Progenitor cell of endocrine pancreas (in vitro differentiated cells): Measurements from ENCODE around the gene GOLM1. TPM values are rescaled to one million over a fixed set of nuclear protein-coding genes. Genes with fewer than 3 reads are reported as not detected.

ENCODE experiments used
- DNase-seq: peaks from one replicate; pipeline ENCODE4 v3.0.0; 2021; ENCODE audit warnings: low spot score; ENCODE audit not compliant: unreplicated experiment
- H3K27ac Mint-ChIP-seq: 2 replicates; pipeline ENCODE4 v1.8.0; 2021; ENCODE audit warnings: mild to moderate bottlenecking, moderate library complexity, mixed read lengths
- H3K27me3 Mint-ChIP-seq: 2 replicates; pipeline ENCODE4 v1.8.0; 2021; ENCODE audit warnings: mixed read lengths
- H3K36me3 Mint-ChIP-seq: 2 replicates; pipeline ENCODE4 v1.8.0; 2022; ENCODE audit warnings: mixed read lengths; ENCODE audit not compliant: insufficient read depth
- H3K4me1 Mint-ChIP-seq: 2 replicates; pipeline ENCODE4 v1.8.0; 2021; ENCODE audit warnings: low read depth, mixed read lengths
- H3K4me3 Mint-ChIP-seq: 2 replicates; pipeline ENCODE4 v1.8.0; 2021; ENCODE audit warnings: low read depth, mild to moderate bottlenecking, moderate library complexity, mixed read lengths
- H3K9me3 Mint-ChIP-seq: 2 replicates; pipeline ENCODE4 v1.8.0; 2021; ENCODE audit warnings: low read depth, mixed read lengths
- CTCF ChIP-seq: fragments of 200-600 bp; sonication (generic); IDR thresholded peaks from one replicate; pipeline ENCODE4 v1.5.0; 2021; ENCODE audit warnings: antibody characterized with exemption, mild to moderate bottlenecking; ENCODE audit not compliant: unreplicated experiment
- total RNA-seq: library from RNA; stranded (reverse); gene quantifications from 2 replicates; pipeline ENCODE4 v1.2.1, GENCODE V29; 2021

The GOLM1 gene
- total RNA-seq, 1 donor from 2014 or later: 104 TPM

GRCh38 chr9:86079865-86080469 is 19.4 kb downstream of the GOLM1 start:
- Mint-ChIP-seq H3K4me3 (no peak overlapping the region), H3K36me3 (peaks cover 24% of the 10 kb centered on the region), H3K27me3 (peaks cover 2% of the 10 kb centered on the region), H3K27ac (peak overlapping the region; percentile 22), H3K9me3 (no peaks in the 10 kb centered on the region), H3K4me1 (peaks cover 31% of the 10 kb centered on the region)
- TF ChIP-seq CTCF: no peak
- DNase-seq: no peak

- TF ChIP-seq CTCF: no peak
- Mint-ChIP-seq H3K36me3 (peaks cover 27% of the 10 kb centered on the region), H3K27ac (peak overlapping the region; percentile 22)
Observed at GRCh38 chr9:86079421-86079831, 19.9 kb downstream of the GOLM1 start.

GRCh38 chr9:86078731-86079130 is 20.6 kb downstream of the GOLM1 start:
- no peak for TF ChIP-seq CTCF
- no peaks in the 10 kb centered on the region for H3K9me3 Mint-ChIP-seq
- H3K4me3 Mint-ChIP-seq: no peak overlapping the region
- peaks cover 31% of the 10 kb centered on the region for H3K4me1 Mint-ChIP-seq
- peaks cover 26% of the 10 kb centered on the region for H3K36me3 Mint-ChIP-seq
- no peaks in the 10 kb centered on the region for H3K27me3 Mint-ChIP-seq
- DNase-seq: no peak
- no peak overlapping the region for H3K27ac Mint-ChIP-seq

More at GRCh38 chr9:86079421-86079831, 19.9 kb downstream of the GOLM1 start:
- Mint-ChIP-seq H3K4me3 (peak overlapping the region; percentile 4), H3K27me3 (peaks cover 2% of the 10 kb centered on the region), H3K4me1 (peaks cover 31% of the 10 kb centered on the region), H3K9me3 (no peaks in the 10 kb centered on the region)
- no peak for DNase-seq

GRCh38 chr9:86077276-86077675 is 22.1 kb downstream of the GOLM1 start:
- no peak overlapping the region for H3K27ac Mint-ChIP-seq
- H3K4me3 Mint-ChIP-seq: no peak overlapping the region
- H3K27me3 Mint-ChIP-seq: no peaks in the 10 kb centered on the region
- no peak for DNase-seq
- no peak for TF ChIP-seq CTCF
- peaks cover 33% of the 10 kb centered on the region for H3K4me1 Mint-ChIP-seq
- H3K36me3 Mint-ChIP-seq: peaks cover 26% of the 10 kb centered on the region
- no peaks in the 10 kb centered on the region for H3K9me3 Mint-ChIP-seq

- DNase-seq: no peak
- Mint-ChIP-seq H3K36me3 (peaks cover 28% of the 10 kb centered on the region), H3K27ac (no peak overlapping the region), H3K27me3 (no peaks in the 10 kb centered on the region), H3K4me3 (no peak overlapping the region), H3K4me1 (peaks cover 33% of the 10 kb centered on the region), H3K9me3 (no peaks in the 10 kb centered on the region)
- no peak for TF ChIP-seq CTCF
Observed at GRCh38 chr9:86075132-86076109, 23.9 kb downstream of the GOLM1 start.
